HG03103 (cell line): ENCODE data around the gene EMC10.

ENCODE experiments used
- ATAC-seq: cut with Tn5 transposase; IDR thresholded peaks from one replicate; pipeline ENCODE4 v1.9.1; 2021; ENCODE audit warnings: low read depth; ENCODE audit not compliant: unreplicated experiment

EMC10 gene

GRCh38 chr19:50536662-50537305, 60.5 kb downstream of the EMC10 start:
- ATAC-seq: no peak

GRCh38 chr19:50537306-50537685, 61.0 kb downstream of the EMC10 start:
- no peak for ATAC-seq

GRCh38 chr19:50537769-50538230, 61.5 kb downstream of the EMC10 start:
- ATAC-seq: no peak
